ENCODE data around the gene GNB1.
"Not testable (repeated sequence)": the region's sequence is repeated elsewhere in the genome, so short reads cannot be mapped to it uniquely, and the experiment has no call there.

GNB1 gene

GRCh38 chr1:1758059-1758621, 132.7 kb downstream of the GNB1 start:
- no peak for DNase-seq

- DNase-seq = no peak
These were observed 133.3 kb downstream of the GNB1 start for GRCh38 chr1:1757422-1758058.

DNA sequence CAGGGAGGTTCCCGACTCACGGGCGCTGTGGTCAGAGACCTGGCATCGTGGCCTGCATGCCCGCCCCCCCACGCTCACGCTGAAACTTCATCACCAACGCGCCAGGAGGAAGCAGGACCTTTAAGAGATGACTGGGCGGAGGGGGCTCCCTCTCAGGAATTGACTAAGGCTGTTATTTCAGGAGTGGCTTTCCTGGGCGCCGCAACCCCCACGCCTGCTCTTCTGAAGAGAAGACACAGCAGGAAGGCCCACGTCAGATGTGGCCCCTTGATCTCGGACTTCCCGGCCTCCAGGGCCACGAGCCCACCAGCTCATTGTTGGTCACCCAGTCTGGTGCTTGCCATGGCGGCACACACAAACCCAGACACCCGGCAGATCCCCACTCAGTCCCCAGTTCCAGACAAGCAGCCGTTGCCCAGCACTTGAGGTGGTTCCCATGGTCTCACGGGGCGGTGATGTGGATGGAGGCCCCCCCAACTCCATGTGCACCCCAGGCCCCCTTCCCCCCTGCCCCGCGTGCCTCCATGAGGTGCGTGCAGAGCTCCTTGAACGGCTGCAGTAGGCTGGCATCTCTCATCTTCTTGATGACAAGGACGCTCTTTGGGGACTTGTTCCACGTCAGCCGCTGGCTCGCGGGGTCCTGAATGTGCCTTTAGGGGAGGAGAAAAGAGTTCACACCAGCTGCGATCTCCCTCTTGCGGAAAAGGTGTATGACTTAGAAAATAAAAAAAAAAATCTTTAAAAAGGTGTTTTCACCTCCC, 134.0 kb downstream of the GNB1 start:
- no peak for DNase-seq

DNA sequence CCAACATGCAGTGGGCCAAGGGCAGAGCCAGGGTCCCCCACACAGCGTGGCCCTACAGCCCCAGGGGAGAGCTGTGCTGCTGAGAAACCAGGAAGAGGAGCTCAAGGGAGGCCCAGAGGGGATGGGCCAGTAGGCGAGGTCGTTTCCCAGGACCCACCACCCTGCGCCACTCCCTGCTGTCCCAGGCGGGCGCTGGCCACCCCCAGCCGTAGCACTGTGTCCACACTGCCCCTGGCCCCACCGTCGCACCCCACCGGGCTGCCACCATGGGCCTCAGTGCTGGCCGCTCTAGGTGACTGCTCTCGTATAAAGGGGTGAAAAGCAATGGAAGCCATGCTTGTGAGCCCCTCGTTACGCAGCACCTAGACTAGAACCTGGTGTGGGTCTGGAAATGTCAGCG, 135.0 kb downstream of the GNB1 start:
- DNase-seq = no peak

DNA sequence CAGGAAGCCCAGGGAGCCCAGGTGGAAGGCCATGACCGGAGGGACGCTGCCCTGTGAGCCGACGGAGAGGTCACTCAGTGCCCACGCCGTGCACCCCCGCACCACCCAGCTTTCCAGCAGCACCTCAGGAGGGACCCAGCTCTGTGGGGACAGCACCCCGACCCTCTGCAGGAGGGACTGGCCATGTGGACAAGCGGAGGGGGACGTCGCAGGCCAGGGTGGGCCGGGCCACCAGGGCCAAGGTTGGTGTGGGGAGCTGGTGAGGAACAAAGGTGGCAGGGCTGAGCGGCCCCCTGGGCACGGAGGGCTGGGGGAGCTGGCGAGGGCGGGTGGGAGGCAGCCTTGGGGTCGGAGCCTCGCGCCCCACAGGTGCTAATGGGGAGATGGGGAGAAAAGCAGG, 135.5 kb downstream of the GNB1 start:
- no peak for DNase-seq

DNA sequence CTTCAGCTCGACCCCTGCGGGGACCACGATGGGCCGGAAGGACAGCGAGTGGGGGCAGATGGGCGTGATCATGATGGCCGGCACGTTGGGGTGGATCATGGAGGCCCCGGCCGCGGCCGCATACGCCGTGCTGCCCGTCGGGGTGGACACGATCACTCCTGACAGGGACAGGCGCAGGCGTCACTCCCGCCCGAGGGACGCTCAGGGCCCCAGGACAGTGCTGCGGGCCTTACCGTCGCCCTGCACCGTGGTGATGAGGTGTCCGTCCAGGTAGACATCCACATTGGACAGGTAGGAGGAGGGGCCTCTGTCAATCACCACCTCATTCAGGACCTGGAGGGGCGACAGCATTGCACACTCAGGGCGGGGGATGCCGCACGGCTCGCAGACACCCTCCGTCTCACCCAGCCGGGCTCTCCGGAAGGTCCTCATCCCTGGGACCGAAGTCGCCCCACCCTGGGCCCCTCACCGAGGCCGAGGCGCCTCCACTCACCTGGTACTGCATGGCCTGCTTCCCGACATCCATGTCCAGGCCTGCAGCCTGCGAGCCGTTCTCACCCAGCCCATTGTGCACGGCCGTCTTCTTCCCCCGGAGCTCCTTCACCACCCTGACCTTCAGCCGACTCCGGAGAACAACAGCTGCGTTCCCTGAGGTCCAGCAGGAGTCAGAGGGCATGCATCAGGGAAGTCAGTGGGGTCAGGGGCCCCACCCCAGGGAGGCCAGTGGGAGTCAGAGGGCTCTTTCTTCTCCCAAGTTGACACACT, 136.7 kb downstream of the GNB1 start:
- DNase-seq = no peak

DNA sequence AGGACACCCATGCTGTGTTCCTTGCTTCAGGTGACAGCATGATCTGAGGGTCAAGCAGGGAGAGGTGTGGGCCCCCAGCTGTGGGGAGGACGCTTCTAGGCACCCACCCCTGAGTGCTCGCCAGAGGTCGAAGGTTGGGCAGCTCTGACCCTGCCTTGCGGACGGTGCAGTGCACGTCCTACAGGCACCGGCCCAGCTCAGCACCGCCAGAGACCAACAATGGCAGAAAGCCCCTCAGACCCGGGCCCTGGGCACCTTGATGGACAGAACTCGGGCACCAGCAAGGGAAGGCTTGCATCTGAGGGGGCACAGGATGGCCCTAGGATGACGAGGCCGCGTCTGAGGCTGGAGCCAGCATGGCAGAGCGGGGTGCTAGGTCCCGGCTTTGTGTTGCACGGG, 137.3 kb downstream of the GNB1 start:
- DNase-seq = no peak

GRCh38 chr1:1752636-1753606, 138.0 kb downstream of the GNB1 start:
- no peak for DNase-seq

DNA sequence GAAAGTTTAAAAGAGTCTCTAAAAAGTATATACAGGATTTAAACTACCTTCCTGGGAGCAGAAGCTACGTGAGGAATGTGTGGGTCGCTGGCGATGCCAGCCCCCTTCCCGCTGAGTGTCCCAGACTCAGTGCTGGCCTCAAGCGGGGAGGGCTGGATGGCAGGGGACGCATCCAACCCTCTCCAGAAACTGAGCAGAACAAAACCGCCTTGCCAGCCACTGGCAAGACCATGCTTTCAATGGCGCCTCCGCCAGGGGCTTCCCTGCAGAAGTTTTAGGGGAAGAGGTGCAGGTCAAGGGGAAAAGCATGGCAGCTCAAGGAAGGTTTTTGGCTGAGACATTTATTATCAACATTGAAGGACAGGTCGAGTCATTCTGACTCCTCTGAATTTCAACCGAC, 138.7 kb downstream of the GNB1 start:
- no peak for DNase-seq

- not testable (repeated sequence) for DNase-seq
These were observed 140.9 kb downstream of the GNB1 start for GRCh38 chr1:1749941-1750340.

DNA sequence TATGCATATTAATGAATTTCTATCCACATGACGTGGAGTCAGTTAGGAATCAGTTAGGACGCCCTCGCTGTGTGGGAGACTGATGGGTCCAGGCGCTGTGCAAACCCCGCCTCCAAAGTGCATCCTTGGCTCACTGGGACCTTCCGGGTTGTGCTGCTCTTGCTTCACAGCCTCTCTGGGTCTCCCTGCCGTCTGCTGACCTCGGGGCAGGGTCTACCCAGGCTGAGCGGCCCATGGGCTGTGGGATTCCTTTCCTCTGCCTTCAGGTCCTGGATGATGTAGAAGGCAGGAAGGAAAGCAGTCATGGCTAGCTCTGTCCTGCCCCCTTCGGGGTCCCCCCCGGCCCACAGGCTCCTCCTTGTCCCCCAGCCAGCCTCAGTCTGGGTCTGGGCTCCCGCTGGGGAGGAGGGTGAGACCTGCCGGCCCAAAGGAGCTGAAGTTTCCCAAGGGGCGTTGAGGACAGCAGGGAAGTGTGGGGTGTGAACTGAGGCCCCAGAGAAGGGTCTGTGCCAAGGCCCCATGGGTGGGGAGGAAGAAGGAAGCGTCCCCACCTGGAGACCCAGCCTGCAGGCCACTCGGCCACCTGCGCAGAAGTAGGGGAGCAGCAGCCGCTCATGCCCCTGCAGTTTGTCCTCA, 142.1 kb downstream of the GNB1 start:
- no peak for DNase-seq

- DNase-seq = not testable (repeated sequence)
These were observed 144.3 kb downstream of the GNB1 start for GRCh38 chr1:1746566-1746909.

DNA sequence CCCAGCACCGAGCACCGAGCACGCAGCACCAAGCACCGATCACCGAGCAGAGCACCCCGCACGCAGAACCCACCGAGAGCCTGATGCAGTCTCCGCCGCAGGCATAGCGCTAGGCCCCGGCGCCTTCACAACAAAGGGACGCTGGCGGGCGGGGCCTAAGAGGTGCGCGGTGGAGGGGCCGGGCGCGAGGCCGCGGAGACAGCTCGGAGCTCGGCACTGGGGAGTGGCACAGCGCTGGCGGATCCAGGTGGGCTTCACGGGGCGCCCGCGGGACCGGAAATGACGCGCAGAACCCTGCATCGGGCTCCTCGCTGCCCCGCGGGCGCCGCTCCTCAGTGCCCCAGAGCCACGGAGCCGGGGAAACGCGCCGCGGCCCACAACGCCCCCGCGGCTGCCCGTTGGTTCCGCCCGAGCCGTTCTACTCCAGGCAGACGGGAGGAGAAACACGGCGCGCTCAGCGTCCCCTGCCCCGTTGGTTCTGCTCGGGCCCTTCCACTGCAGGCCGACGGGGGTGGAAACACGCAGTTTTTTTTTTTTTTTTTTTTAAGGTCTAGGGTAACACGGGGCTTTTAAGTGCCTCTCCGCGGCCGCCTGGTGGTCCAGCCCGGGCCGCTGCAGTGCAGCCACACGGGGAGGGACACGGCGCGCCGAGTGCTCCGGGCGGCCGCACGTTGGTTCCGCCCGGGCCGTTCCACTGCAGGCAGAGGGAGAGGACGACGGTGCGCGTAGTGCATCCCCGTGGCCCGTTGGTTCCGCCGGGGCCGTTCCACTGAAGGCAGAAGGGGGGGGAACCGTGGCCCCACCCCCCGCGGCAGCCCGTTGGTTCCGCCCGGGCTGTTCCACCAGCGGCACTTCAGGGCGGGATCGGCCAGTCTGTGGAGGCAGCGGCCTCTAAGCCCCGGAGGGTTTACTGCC, 145.0 kb downstream of the GNB1 start:
- DNase-seq = not testable (repeated sequence)

- not testable (repeated sequence) for DNase-seq
These were observed 148.4 kb downstream of the GNB1 start for GRCh38 chr1:1742529-1742928.

DNA sequence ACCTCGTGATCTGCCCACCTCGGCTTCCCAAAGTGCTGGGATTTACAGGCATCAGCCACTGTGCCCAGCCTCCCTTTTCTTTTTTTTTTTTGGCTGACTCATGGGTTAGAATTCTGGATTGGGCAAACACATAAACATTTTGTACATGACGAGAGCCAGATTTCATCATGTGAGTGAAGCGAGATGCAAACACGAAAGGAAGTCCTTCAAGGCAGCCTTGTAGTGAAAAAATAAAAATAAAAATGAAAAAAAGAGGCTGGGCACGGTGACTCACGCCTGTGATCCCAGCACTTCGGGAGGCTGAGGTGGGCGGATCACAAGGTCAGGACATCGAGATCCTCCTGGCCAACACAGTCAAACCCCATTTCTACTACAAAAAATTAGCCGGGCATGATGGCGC, 149.9 kb downstream of the GNB1 start:
- not testable (repeated sequence) for DNase-seq

DNA sequence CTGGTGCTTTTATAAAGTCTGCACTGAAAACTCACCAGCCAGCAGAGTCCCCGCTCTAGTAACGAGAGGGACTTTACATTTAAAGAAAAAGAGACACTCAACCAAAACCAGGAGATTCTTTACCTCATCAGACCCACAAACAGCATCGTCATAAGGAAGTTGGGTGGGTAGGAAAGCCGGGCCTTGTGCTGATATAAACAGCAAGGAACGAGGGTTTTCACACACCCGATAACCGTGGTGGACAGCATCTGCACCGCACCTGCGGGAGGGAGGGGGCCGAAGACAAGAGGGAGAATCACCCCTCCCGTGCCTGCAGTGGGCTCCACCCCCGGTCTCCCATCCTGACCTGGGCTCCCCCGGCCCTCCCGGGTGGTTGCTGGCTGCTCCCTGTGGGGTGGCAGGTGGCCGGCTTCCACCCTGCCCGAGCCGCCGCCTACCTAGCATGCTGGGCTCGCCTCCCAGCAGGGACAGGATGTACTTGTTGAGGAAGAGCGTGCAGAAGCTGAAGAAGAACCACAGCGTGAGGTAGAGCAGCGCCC, 152.0 kb downstream of the GNB1 start:
- DNase-seq = not testable (repeated sequence)

DNA sequence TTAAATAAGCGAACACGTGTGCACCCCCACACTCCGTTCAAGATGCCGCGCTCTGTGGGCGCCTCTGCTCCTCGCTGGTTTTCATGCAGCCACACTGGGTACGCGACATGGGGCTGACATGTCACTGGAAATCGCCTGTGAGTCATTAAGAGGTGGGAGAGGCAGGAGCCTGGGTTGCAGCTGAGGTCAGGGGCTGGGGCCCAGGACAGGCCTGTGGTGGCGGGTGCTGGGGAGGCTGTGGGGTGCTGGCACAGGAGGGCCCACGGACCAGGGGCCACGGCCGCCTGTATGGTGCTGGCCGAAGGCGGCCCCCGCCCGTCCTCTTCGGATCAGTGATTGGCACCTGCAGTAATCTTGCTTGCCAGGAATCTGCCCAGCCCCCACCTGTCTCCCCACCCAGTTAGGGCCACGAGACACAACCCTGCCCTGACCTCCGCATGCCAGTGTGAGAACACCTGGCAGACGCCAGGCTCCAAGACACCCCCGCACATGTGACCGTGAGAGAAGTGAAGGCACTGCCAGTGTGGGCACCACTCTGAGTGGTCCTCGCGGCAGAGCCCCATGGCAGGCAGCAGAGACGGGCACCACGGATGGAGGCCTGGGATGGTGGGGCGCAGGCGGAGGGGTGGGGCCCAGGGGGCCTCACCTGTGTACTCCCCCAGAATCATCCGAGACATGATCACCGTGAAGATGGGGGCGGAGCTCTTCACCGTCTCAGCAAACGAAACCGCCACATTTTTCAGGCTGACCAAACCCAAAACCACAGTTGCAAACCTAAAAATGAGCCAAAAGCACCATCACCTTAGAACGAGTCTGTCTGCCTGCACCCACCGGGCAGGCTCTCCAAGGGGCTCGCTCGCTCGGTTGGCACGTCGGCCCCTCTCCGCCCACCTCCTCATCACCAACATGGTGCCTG, 153.0 kb downstream of the GNB1 start:
- DNase-seq = not testable (repeated sequence)
